ENCODE results near the gene TMEM187.
"Not testable (repeated sequence)": the region's sequence is repeated elsewhere in the genome, so short reads cannot be mapped to it uniquely, and the experiment has no call there.

The TMEM187 gene

GRCh38 chrX:153973127-153974002 is 811 bp downstream of the TMEM187 start:
- no peak for DNase-seq

GRCh38 chrX:153974003-153974725 is 1.6 kb downstream of the TMEM187 start:
- DNase-seq = no peak

GRCh38 chrX:153974726-153975286 is 2.3 kb downstream of the TMEM187 start:
- DNase-seq = no peak

GRCh38 chrX:153980394-153980793 is 7.8 kb downstream of the TMEM187 start:
- not testable (repeated sequence) for DNase-seq

- DNase-seq = no peak
Observed at GRCh38 chrX:153981231-153981630, 8.7 kb downstream of the TMEM187 start.

GRCh38 chrX:153981771-153982533 is 9.4 kb downstream of the TMEM187 start:
- peak; percentile 59 for DNase-seq

GRCh38 chrX:153983321-153983801 is 10.8 kb downstream of the TMEM187 start:
- no peak for DNase-seq

- DNase-seq = no peak
Observed at GRCh38 chrX:153984351-153985178, 12.0 kb downstream of the TMEM187 start.

GRCh38 chrX:153988493-153988892 is 15.9 kb downstream of the TMEM187 start:
- no peak for DNase-seq

- DNase-seq = no peak
Observed at GRCh38 chrX:153989973-153990655, 17.6 kb downstream of the TMEM187 start.

GRCh38 chrX:153991013-153991580 is 18.5 kb downstream of the TMEM187 start:
- DNase-seq = no peak

- no peak for DNase-seq
Observed at GRCh38 chrX:153992180-153992579, 19.6 kb downstream of the TMEM187 start.

GRCh38 chrX:153993079-153993478 is 20.5 kb downstream of the TMEM187 start:
- DNase-seq = no peak

- no peak for DNase-seq
Observed at GRCh38 chrX:153993978-153994377, 21.4 kb downstream of the TMEM187 start.

GRCh38 chrX:153994398-153994797 is 21.8 kb downstream of the TMEM187 start:
- not testable (repeated sequence) for DNase-seq

GRCh38 chrX:153995504-153995903 is 22.9 kb downstream of the TMEM187 start:
- DNase-seq = no peak

GRCh38 chrX:153999359-154000037 is 26.9 kb downstream of the TMEM187 start:
- DNase-seq = no peak

- no peak for DNase-seq
Observed at GRCh38 chrX:154000051-154000450, 27.5 kb downstream of the TMEM187 start.

GRCh38 chrX:154002215-154002719 is 29.7 kb downstream of the TMEM187 start:
- DNase-seq = peak; percentile 38

GRCh38 chrX:154004315-154004714 is 31.8 kb downstream of the TMEM187 start:
- no peak for DNase-seq
